GM19397 (cell line): ENCODE measurements around the gene SPOCK2.

Source experiments
- ATAC-seq: cut with Tn5 transposase; IDR thresholded peaks from one replicate; pipeline ENCODE4 v1.9.1; 2021; ENCODE audit warnings: mild to moderate bottlenecking, moderate library complexity; ENCODE audit not compliant: unreplicated experiment

The SPOCK2 gene

DNA sequence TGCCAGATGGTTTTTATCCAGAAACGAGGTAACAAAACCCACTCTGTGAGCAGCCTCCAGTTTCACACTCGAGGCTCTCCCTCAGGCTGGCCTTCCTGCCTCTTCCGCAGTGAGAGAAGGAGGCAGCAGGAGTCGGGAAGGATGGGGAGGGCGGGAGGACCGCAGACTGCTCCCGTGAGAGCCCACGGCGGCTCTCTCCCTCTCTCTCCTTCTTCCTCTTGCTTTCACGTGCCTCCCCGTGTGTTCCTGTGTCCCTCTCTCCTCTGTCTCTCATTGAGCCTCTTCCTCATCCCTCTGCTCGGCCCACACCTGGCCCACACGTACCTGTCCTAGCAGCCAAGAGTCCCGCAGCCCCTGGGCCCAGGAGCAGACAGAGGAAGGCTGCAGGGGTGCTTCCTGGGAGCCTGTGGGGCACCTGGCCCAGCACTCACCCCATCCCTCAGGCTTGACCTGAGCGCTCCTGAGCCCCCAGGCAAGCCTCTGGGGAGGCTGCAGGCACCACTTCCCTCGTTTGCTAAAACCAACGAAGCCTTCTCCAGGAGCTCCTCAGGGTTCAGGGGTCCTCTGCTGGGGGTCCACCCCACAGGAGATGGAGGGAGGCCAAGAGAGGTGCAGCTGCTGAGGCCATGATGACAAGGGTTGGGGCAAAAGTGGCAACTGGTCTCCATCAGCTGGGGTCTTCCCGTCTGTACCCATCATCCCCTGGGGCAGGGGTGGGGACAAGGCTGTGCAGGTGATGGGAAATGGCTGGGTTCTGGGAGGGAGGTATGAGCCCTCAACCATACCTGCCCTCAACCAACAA is 13.6 kb downstream of the SPOCK2 start:
- ATAC-seq: no peak

DNA sequence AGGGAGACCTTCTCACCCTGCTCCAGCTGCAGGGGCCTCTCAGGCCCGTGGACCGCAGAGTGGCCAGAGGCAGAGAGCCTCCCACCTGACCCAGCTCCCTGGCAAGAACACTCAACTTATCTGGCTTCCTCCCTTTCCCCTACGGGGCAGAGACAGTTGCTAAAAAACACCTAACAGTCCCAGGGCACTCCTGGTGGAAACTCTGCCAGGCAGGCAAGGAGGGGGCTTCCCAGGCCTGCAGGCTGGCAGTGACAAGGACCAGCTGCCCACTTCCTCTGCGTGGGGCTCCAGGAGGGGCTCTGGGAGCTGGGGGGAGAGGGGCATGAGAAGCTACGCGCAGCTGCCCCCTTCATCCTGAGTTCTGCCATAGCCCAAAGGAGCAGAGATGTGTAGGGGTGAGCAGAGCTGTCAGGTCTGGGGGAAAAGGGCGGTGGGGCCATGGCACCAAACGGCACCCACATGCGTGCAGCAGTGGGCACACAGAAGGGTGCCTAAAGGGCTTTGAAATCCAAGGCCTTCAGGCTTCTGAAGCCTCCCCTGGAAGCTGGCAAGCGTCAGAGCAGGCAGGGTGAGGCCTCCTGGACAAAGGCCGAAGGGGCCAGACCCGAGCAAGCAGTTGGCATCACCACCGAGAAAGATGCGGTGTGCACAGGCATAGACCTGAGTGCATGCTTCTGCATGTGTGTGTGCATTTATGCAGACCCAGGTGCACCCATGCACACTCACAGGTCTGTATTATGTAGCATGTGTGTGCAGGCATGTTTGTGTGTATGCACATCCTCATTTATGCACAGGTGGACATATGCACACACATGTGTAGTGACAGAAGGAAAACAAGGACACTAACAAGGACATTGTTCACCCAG is 14.4 kb downstream of the SPOCK2 start:
- no peak for ATAC-seq

DNA sequence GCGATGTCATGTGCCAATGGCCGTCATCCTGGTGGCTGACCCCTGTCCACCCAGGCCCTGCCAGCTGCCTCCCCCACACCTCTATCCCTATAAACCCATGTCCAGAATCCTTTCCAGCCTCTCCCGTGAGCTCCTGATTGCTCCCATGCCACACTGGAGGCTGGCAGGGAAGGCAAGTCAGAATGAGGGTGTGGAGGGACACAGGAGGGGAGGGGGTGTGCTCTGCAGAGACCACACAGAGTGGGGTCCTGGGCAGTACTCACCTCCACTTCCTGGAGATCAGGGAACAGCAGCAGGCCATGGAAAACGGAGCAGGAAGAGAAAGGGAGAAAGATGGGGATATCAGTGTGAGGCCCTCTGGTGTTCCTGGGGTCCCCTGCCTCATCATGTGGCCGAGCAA is 15.7 kb downstream of the SPOCK2 start:
- no peak for ATAC-seq

DNA sequence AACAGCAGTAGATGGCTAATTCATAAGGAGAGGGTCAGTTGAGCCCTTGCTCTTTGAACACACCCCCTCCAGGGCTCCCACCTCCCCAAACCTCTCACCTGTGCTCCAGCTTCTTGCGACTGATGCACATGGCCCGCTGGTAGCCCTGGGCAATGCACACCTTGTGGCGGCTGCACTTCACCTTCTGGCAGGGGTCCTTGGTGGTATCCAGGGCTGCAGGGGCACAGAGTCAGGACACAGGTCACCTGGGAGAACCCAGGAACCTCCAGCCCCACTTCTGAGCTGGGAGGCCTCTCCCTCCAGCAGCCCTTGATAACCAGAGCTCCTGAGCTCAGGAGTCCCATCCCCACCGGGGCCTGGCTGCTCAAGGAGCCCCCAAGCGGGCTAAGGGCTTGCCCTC is 16.3 kb downstream of the SPOCK2 start:
- ATAC-seq: no peak

DNA sequence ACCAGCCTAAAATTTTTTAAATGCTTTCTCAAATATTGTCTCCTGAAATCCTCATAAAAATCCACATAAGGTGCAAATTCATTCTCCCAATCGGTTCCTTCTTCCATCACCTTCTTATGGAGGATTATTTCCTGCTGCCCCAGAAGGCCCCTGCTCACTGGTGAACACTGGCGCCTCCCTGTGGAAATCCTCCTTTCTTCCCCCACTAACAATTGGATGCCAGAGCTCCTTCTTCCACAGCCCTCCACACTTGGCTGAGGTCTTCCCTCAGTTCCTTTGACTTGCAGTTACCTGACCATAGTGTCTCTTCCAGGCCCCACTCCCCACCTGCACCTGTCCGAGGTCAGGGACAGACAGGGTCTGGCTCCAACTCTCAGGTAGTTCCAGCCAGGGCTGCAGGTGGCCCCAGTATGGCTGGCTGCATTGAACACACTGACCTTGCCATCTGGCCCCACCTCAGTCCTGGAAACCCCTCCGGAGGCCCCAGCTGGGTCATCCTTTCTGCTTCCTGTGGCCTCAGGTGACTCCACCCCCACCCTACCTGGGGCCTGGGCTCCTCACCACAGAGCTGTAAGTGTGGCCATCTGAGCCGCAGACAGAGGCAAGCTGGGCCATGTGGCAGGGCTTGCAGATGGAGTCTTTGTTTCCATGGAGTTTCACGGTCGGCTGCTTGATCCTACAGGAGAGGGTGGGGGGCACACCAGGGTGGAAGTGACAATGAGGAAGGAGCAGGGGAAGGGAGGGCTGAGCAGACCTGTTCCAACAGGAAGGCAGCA is 18.4 kb downstream of the SPOCK2 start:
- ATAC-seq: no peak

DNA sequence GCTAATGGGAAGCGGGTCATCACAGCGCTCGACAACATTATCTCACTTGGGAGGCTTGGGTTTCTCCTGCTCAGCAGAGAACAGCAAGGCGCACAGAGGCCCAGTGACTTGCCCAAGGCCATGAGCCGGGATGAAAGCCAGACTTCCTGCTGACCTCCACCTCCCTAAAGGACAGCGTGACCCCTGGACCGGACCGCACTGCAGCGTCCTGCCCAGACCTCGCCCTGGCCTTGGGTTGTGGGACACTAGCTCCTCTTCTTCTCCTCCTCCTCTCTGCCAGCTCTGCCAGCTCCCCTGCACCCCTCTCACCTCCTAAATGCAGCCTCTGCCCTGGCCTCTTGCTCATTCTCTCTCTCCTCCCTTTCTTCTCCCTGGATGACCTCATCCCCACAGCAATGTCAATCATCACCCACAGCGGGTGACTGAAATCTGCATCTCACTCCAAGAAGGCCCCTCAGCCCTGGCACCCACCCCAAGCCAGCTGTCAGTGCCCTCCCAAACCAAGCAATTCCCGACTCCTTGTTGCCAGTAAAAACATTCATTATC is 19.4 kb downstream of the SPOCK2 start:
- ATAC-seq: no peak

DNA sequence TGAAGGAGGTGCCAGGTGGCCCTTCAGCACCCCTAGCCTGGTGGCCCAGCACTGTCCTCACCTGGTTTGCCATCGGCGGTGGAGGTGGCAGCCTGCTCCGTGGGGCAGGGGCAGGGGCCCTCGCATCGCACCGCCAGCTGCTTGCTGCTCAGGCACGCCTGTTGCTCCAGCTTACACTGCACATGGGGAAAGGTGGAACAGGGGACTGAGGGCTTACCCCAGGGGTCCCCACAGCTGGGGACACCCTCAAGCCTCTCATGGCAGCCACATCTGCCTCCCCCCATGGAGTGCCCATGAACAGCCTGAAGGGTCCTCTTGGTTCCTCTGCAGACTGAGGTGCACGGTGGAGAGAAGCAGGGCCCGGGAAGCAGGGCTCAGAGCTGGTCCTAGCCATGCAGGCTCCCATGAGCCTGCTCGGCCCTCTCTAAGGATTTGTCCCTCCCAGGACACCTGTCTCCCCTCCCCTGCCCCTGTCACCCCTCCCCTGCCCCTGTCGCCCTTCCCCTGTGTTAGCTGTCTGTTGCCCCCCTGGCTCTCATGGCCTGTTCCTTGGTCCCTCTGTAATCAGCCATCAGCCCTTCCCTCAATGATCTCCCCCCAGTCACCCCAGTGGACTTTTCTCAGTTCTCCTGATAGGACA is 20.1 kb downstream of the SPOCK2 start:
- no peak for ATAC-seq

DNA sequence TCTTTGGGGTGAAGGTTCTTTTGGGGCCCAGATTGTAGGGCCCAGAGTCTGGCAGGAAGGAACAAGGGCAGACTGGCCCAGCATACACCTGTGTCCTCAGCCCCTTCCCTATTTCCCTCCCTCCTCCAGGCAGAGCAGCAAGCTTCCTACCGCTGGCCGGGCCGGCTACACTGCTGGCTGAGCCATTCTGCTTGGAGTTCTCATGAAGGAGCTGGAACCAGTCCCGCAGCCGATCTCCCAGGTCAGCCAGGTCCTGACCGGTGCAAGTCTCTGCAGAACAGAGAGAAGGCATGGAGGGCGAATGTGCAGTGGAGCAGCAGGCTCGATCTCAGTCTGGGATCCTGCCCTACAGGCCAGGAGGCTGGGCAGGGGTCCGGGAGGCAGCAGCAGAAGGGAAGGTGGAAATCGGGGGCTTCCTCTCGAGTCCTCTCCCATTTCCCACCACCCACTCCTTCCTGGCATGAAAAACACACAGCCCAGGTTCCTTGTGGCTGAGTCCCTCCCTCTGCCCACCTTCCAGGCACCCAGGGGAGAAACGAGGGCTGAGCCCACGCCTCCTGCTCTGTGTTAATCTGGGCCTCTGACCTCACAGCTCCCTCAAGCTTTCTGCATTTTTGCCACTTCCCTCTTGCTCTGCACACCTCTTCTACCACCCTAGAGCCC is 20.8 kb downstream of the SPOCK2 start:
- no peak for ATAC-seq

DNA sequence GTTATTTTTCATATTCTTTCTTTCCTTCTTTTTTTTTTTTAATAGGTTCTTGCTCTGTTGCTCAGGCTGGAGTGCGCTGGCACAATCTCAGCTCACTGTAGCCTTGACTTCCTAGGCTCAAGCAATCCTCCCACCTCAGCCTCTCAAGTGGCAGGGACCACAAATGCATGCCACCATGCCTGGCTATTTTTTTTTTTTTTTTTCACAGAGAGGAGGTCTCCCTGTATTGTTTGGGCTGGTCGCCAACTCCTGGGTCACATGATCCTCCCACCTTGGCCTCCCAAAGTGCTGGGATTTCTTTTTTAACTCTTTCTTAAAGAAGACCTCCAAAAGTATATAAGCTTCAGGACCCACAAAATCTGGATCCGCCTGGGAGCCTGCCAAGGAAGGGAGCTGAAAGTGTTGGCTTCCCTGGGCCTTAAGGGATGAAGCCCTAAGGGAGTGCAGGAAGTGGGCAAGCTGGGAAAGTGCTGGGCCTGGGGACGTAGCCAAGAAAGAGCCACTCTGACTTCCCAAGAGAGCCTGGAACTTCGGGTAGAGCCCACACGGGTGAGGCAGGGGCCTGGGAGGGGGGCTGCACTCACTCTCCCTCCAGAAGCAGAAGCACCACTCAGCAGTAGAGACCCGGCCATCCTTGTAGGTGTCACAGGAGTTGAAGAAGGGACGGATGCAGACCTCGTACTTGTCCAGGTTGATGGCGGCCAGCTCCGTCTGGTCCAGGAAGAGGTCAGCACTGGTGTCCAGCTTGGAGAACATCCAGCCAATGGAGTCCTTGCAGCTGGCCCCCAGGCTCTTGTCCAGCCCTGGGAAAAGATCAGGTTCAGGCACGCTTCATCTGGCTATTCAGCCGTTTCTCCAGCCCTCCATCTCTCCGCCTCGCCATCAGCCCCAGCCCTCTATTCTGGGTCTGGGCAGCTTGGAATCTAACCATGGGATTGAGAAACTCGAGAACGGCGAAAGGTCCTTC is 21.8 kb downstream of the SPOCK2 start:
- no peak for ATAC-seq

DNA sequence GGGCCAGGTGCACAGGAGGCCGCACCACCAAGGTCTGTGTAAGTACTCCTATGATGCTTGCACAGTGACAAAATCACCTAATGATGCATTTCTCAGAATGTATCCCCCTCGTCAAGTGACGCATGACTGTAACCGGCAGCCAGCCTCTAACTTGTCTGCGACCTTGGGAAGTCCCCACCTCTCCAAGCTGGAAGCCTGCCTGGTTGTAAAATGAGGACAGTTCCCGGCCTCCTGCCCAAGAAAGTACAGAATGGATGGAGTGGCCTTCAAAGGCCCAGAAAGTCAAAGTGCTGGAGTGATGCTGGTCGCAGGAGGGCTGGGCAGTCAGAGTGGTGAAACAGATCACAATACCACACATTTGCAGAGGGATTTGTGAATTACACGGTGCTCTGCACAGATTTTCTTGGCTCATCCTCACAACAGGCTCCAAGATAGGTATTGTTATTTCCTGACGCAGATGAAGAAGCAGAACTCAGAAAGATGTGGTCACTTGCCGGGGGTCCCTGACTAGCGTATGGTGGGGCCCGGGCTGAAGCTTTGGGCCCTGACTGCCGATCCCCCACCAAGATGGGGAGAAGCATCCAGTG is 22.8 kb downstream of the SPOCK2 start:
- no peak for ATAC-seq

DNA sequence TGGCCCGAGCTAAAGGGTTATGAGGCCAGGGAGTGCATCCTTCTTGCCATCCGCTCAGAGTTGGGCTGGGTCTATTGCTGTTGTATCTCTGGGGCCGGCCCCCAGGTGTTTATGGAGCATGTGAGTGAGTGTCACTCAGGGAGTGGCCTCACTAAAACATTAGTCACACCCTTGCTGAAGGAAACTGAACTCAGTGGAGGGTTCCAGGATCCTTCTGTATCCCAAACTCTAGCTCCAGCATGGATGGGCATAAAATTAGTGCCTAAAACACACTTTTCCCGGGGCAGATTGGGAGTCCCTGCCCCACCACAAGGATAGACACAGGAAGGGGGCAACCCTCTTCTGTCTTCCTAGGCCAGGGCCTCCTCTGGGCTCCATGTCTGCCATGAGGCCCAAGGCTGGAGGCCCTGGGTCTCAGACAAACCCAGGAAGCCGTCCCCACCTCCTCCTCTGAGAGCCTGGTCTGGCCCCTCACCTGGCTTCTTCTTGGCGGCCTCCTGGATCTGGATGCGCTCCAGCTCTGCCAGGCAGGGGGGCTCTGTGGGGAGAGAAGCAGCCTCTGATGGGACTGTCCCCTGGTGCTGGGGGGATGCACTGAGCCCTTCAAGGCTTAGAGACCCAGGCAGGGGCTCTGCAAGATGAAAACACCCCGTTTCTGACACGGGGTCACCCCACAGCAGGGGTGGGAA is 24.5 kb downstream of the SPOCK2 start:
- ATAC-seq: no peak

DNA sequence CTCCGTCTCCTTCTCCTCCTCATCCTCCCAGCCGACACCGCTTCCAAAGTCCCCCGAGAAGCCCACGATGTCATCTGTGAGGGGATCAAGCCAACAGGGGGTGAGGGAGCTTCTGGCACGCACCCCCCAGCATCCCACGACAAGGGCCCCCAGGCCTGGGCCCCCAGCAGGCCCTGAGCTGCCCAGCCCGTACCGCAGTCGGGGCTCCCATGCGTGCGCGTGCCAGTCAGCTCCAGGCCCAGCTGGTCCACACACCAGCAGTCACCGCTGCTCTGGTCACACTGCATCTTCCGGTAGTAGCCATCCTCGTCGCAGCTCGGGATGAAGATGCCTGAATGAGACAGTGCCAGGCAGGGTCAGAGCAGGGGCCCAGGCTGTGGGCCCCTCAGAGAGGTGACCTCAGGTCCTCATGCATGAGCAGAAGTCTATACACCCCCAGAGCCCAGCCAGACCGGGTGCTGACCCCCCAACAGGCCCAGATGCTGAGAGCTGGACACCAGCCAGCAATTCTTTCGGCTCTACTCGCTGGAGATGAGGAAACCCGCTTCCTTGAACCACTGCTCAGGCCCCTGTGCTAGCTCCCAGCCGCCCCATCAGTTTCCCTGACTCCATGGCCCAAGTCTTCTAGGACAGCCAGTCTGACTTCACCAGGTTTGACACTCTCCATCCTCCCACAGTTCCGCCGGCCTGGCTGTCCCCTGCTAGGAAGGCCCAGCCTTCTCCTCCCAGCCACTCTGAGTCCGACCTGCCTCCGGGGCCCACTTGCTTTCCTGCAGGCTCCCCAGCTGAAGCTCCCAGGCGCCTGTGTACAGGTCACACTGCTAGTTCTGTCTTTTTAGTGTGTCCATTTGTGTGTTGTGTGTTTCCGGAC is 25.3 kb downstream of the SPOCK2 start:
- ATAC-seq: no peak

DNA sequence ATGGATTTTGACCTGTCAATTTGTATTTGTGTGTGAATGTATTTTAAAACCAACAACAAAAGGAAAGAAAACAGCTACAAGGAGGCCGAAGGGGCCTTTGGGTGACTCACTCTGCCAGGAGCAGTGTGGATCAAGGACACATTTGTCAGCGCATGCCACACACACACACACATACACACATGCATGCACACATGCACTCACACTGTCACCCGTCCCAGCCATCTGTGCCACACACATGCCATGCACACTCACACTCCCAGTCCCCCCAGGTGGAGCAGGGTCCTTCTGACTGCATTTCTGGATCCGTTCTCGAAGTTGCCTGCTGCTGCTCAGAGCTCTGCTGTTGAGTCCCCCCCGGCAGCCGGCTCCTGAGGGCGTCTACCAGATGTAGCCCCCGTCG is 26.0 kb downstream of the SPOCK2 start:
- ATAC-seq: no peak

DNA sequence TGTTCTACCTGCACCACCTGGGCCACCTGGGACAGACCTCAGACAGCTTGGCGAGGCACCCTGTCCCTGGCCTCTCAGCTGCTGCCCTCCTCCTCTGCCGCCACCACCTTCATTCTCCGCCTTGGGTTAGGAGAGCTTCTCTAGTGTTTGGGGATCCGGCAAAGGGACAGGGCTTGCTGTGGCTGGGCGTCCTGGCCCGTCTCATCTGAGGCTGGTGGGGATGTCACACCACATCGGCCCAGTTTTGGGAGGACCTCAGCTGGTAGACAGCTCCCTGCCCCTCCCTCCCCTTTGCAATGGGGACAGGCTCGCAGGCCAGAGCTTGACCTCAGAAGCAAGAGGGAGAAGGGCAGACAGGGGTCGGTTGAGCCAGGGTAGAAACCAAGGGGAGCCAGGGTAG is 26.4 kb downstream of the SPOCK2 start:
- ATAC-seq: no peak

DNA sequence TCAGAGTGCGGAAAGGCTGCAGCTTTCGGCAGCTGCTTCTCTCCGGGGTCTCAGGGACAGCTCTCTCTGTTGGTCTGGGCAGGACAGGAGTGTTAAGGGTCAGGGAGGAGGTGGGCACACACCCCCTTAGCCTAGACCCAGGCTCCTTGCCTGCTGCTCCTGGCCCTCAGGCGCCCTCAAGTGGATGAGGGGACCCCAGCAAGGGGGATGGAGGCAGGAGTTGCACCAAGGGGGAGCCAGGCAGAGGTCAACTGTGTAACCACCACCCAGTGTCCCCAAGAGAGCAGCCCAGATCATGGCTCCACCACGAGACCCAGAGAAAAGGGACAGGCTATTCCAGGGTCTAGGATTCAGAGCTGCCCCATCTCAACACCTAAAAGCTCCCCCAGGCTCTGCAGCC is 26.9 kb downstream of the SPOCK2 start:
- ATAC-seq: no peak

DNA sequence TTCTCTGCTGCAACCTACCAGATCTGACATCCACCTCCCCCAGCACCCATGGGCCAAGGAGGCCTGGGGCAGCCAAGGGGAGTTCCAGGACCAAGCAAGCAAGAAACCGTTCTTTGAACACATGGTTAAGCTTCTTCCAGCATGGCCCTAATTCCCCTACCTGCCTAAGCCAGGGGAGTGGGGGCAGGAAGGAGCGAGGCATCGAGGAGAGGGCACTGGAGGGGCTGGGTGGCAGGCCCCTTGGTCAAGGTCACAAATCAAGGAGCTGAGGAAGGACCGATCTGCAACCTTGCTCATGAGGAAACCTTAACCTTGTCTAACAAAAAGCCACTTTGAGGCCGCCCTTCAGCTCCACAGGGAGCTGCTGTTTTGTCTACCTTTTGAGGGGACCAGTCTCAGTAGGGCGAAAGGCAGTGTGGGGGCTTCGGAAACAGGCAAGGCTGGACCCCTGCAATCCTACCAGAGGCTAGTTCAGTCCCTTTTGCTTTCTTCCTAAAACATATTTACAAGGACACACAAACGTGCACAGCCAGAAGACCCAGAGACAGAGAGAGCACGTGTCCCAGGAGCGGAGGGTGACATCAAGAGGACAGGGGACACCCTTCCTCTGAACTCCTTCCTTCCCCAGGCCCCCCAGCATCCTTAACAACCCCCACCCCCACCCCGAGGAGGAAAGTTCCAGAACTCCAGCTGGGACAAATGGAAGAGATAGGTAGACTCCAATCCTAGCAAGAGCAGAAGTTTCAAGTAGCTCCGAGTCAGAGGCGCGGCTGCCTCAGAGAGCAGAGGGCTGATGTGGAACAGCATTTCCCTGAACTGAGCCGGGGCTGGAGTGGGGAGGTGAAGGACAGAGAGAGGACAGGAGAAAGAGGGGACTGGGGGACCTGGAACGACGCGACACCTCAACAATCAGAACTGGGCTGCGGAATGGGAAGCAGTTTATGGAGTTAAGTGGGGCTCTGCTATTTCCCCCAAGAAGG is 28.2 kb downstream of the SPOCK2 start:
- ATAC-seq: no peak
